ENCODE data around the gene ELMO3.

The ELMO3 gene

GRCh38 chr16:67164599-67165061, 34.3 kb upstream of the ELMO3 start, which contains the start of gene HSF4:
Gene HSF4, plus strand, starts transcription at chr16:67164745. Its CDS starts 67 bp downstream, at chr16:67164812.
- ATAC-seq, result no peak
- TF ChIP-seq ZNF8 (CRISPR knock-in tag; IDR thresholded peaks at IDR 0.05), result no peak
- no peak for TF ChIP-seq BACH2 (CRISPR knock-in tag; IDR thresholded peaks at IDR 0.05; ENCODE audit: borderline replicate concordance)
- TF ChIP-seq ZC3H10 (CRISPR knock-in tag; IDR thresholded peaks at IDR 0.05), result no peak
- TF ChIP-seq PPARA (CRISPR knock-in tag; IDR thresholded peaks at IDR 0.05; ENCODE audit: borderline replicate concordance), result no peak
- TF ChIP-seq ZNF70 (CRISPR knock-in tag; IDR thresholded peaks at IDR 0.05), result no peak
- no peak for TF ChIP-seq SNAI2 (CRISPR knock-in tag; IDR thresholded peaks at IDR 0.05)
- TF ChIP-seq TOX (CRISPR knock-in tag; IDR thresholded peaks at IDR 0.05; ENCODE audit: borderline replicate concordance), result no peak

DNA sequence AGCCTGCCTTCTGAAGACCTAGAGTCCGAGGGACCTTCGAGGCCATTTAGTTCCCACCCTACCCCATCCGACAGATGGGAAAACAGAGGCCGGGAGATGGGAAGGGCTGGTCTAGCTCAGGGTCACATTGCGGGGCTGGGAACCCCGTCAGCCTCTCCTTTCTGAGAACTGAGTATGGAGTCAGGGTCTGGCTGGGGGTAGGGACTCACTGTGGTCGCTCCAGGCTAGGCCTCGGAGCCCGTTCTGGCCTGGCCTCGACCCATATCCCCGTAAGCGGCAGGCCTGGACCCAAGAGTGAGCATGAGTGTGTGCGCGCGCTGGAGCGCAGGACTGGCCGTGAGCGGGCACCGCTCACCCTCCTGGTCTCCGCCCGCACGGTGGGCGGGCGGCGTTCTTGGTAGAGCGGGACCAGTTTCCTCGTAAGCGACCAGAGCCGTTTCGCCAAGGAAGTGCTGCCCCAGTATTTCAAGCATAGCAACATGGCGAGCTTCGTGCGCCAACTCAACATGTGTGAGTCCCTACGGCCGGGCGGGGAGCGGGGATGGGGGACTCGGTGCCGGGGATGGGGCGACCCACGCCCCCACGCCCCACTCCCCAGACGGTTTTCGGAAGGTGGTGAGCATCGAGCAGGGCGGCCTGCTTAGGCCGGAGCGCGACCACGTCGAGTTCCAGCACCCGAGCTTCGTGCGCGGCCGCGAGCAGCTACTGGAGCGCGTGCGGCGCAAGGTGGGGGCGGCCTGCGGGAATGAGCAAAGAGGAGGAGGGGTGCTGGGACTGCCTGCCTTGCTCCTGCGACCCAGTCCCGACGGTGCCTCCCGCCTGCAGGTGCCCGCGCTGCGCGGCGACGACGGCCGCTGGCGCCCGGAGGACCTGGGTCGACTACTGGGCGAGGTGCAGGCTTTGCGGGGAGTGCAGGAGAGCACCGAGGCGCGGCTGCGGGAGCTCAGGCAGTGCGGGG, 33.5 kb upstream of the ELMO3 start:
- no peak for ATAC-seq

GRCh38 chr16:67166110-67166547, 32.8 kb upstream of the ELMO3 start:
- ATAC-seq, result no peak
- TF ChIP-seq, protein P1, sequence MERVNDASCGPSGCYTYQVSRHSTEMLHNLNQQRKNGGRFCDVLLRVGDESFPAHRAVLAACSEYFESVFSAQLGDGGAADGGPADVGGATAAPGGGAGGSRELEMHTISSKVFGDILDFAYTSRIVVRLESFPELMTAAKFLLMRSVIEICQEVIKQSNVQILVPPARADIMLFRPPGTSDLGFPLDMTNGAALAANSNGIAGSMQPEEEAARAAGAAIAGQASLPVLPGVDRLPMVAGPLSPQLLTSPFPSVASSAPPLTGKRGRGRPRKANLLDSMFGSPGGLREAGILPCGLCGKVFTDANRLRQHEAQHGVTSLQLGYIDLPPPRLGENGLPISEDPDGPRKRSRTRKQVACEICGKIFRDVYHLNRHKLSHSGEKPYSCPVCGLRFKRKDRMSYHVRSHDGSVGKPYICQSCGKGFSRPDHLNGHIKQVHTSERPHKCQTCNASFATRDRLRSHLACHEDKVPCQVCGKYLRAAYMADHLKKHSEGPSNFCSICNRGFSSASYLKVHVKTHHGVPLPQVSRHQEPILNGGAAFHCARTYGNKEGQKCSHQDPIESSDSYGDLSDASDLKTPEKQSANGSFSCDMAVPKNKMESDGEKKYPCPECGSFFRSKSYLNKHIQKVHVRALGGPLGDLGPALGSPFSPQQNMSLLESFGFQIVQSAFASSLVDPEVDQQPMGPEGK (CRISPR knock-in tag; IDR thresholded peaks at IDR 0.05; ENCODE audit: borderline replicate concordance), result no peak
- TF ChIP-seq OSR1 (CRISPR knock-in tag; IDR thresholded peaks at IDR 0.05) (no peak), SNAI2 (CRISPR knock-in tag; IDR thresholded peaks at IDR 0.05) (no peak), ZC3H10 (CRISPR knock-in tag; IDR thresholded peaks at IDR 0.05) (no peak), ARNTL (CRISPR knock-in tag; IDR thresholded peaks at IDR 0.05; ENCODE audit: borderline replicate concordance, low read depth) (no peak), RARB (CRISPR knock-in tag; IDR thresholded peaks at IDR 0.05) (no peak), ISL1 (CRISPR knock-in tag; IDR thresholded peaks at IDR 0.05) (no peak), CSDC2 (CRISPR knock-in tag; IDR thresholded peaks at IDR 0.05) (no peak), ZFP3 (CRISPR knock-in tag; IDR thresholded peaks at IDR 0.05) (no peak), PPARA (CRISPR knock-in tag; IDR thresholded peaks at IDR 0.05; ENCODE audit: borderline replicate concordance) (no peak), BACH2 (CRISPR knock-in tag; IDR thresholded peaks at IDR 0.05; ENCODE audit: borderline replicate concordance) (no peak), ZFP30 (CRISPR knock-in tag; IDR thresholded peaks at IDR 0.05) (no peak), ZNF70 (CRISPR knock-in tag; IDR thresholded peaks at IDR 0.05) (no peak), POU6F1 (CRISPR knock-in tag; IDR thresholded peaks at IDR 0.05; ENCODE audit: borderline replicate concordance, low read depth) (no peak), ZNF8 (CRISPR knock-in tag; IDR thresholded peaks at IDR 0.05) (no peak), CSRNP3 (CRISPR knock-in tag; IDR thresholded peaks at IDR 0.05) (no peak)
- TF ChIP-seq, protein P2, sequence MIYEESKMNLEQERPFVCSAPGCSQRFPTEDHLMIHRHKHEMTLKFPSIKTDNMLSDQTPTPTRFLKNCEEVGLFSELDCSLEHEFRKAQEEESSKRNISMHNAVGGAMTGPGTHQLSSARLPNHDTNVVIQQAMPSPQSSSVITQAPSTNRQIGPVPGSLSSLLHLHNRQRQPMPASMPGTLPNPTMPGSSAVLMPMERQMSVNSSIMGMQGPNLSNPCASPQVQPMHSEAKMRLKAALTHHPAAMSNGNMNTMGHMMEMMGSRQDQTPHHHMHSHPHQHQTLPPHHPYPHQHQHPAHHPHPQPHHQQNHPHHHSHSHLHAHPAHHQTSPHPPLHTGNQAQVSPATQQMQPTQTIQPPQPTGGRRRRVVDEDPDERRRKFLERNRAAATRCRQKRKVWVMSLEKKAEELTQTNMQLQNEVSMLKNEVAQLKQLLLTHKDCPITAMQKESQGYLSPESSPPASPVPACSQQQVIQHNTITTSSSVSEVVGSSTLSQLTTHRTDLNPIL (CRISPR knock-in tag; IDR thresholded peaks at IDR 0.05; ENCODE audit: low read depth), result no peak

More for the DNA sequence above, 33.5 kb upstream of the ELMO3 start:
- TF ChIP-seq CSRNP3 (CRISPR knock-in tag; IDR thresholded peaks at IDR 0.05) (no peak), ZNF70 (CRISPR knock-in tag; IDR thresholded peaks at IDR 0.05) (no peak), TOX (CRISPR knock-in tag; IDR thresholded peaks at IDR 0.05; ENCODE audit: borderline replicate concordance) (no peak), ZFP30 (CRISPR knock-in tag; IDR thresholded peaks at IDR 0.05) (no peak), ZNF565 (CRISPR knock-in tag; conservative IDR thresholded peaks at IDR 0.05; ENCODE audit: low read depth) (no peak), CSDC2 (CRISPR knock-in tag; IDR thresholded peaks at IDR 0.05) (no peak), GLIS3 (CRISPR knock-in tag; IDR thresholded peaks at IDR 0.05) (no peak), BACH2 (CRISPR knock-in tag; IDR thresholded peaks at IDR 0.05; ENCODE audit: borderline replicate concordance) (no peak), SNAI2 (CRISPR knock-in tag; IDR thresholded peaks at IDR 0.05) (no peak)
- TF ChIP-seq, protein P2 (CRISPR knock-in tag; IDR thresholded peaks at IDR 0.05; ENCODE audit: low read depth), result no peak

All from SK-N-SH treated with all-trans-retinoic acid at 6 μM for 48 hours (cell line).